Endothelial cell of umbilical vein (primary cell): ENCODE results near the gene KRTAP10-1. TPM values are rescaled to one million over a fixed set of nuclear protein-coding genes. Genes with fewer than 3 reads are reported as not detected.

ENCODE experiments used
- BruUV-seq: library from RNA; stranded (reverse); fragments of 400-500 nt; replicated peaks from 2 replicates; lab custom pipeline; 2021; lab: Mats Ljungman, UMichigan
- CTCF ChIA-PET: fragments of 300-600, 350-600 bp; sonication (Branson Sonifier 250); formaldehyde crosslinking; loops from one replicate; lab custom pipeline; 2021; ENCODE audit warnings: antibody characterized with exemption, inconsistent platforms; lab: Charles Lee
- POLR2A ChIA-PET: fragments of 300-600, 350-600 bp; sonication (Branson Sonifier 250); formaldehyde crosslinking; loops from one replicate; lab custom pipeline; 2021; ENCODE audit warnings: antibody characterized with exemption, inconsistent platforms; lab: Charles Lee
- DNase-seq: peaks from one replicate; pipeline ENCODE4 v3.0.0-alpha.2; 2011; ENCODE audit warnings: low read depth, low spot score
- FAIRE-seq: peaks from 2 replicates; lab custom pipeline; 2011; peaks lifted over from hg19 to GRCh38; lab: Jason Lieb, UNC
- H2AFZ ChIP-seq: 2 replicates; pipeline ENCODE4 v1.6.0; 2012; ENCODE audit warnings: low read depth, low read length, control low read depth, inconsistent platforms
- H3K27ac ChIP-seq: 2 replicates; pipeline ENCODE4 v1.5.1; 2011; ENCODE audit warnings: low read depth, mild to moderate bottlenecking, control low read depth, low read length, moderate library complexity; ENCODE audit not compliant: insufficient read depth
- H3K27me3 ChIP-seq, 2 experiments: 2 replicates each; pipeline versions ENCODE4 v1.6.0 to v1.6.1; 2011; ENCODE audit warnings: low read length in 2 of 2, mixed read lengths in 1 of 2; ENCODE audit not compliant: control insufficient read depth in 2 of 2, insufficient read depth in 2 of 2
- H3K36me3 ChIP-seq, 2 experiments: 2 replicates in 1 of 2; 3 replicates in 1 of 2; pipeline ENCODE4 v1.5.1; 2011; ENCODE audit warnings: low read length in 2 of 2, mild to moderate bottlenecking in 1 of 2, moderate library complexity in 1 of 2; ENCODE audit not compliant: control insufficient read depth in 2 of 2, insufficient read depth in 2 of 2; ENCODE audit errors: extremely low read depth in 1 of 2
- H3K4me1 ChIP-seq: 3 replicates; pipeline ENCODE4 v1.5.1; 2011; ENCODE audit warnings: mild to moderate bottlenecking, low read length; ENCODE audit not compliant: control insufficient read depth, insufficient read depth; ENCODE audit errors: extremely low read depth
- H3K4me2 ChIP-seq: 2 replicates; pipeline ENCODE4 v1.6.1; 2011; ENCODE audit warnings: low read length, control low read depth, mixed read lengths; ENCODE audit not compliant: insufficient read depth
- H3K4me3 ChIP-seq, 3 experiments: fragments of 200-600 bp in 1 of 3; sonication (generic), shearing (Covaris generic) in 1 of 3; replicated peaks in 1 of 3; 2 replicates each; pipeline ENCODE4 v1.5.1; 2011 to 2016; ENCODE audit warnings: control low read depth in 3 of 3, low read length in 3 of 3, mild to moderate bottlenecking in 2 of 3, inconsistent platforms in 1 of 3, low read depth in 1 of 3, moderate library complexity in 1 of 3; ENCODE audit not compliant: insufficient read depth in 1 of 3
- H3K79me2 ChIP-seq: 2 replicates; pipeline ENCODE4 v1.6.0; 2012; ENCODE audit warnings: low read length, inconsistent platforms; ENCODE audit not compliant: control insufficient read depth, insufficient read depth
- H3K9ac ChIP-seq: replicated peaks from 2 replicates; pipeline ENCODE3; 2011; ENCODE audit warnings: low read length, control low read depth; ENCODE audit not compliant: insufficient read depth; ENCODE audit errors: extremely low read depth
- H3K9me1 ChIP-seq: replicated peaks from 3 replicates; pipeline ENCODE4 v1.6.0; 2011; ENCODE audit warnings: mild to moderate bottlenecking, low read length; ENCODE audit not compliant: control insufficient read depth, insufficient read depth; ENCODE audit errors: extremely low read depth
- H3K9me3 ChIP-seq: replicated peaks from 2 replicates; pipeline ENCODE4 v1.5.1; 2012; ENCODE audit warnings: low read length, inconsistent platforms; ENCODE audit not compliant: control insufficient read depth, insufficient read depth
- H4K20me1 ChIP-seq: replicated peaks from 2 replicates; pipeline ENCODE3; 2011; ENCODE audit warnings: mild to moderate bottlenecking, low read length; ENCODE audit not compliant: control insufficient read depth, insufficient read depth; ENCODE audit errors: extremely low read depth
- EZH2 ChIP-seq: IDR thresholded peaks from 2 replicates; pipeline ENCODE4 v1.6.1; 2012; ENCODE audit warnings: borderline replicate concordance, low read depth, mild to moderate bottlenecking, moderate library complexity, low read length, inconsistent platforms; ENCODE audit not compliant: severe bottlenecking
- FOS ChIP-seq: IDR thresholded peaks from 2 replicates; pipeline ENCODE4 v1.6.1; 2011; ENCODE audit warnings: mild to moderate bottlenecking, low read length, moderate library complexity, borderline replicate concordance; ENCODE audit not compliant: insufficient read depth
- GATA2 ChIP-seq: IDR thresholded peaks from 2 replicates; pipeline ENCODE4 v1.7.0; 2011; ENCODE audit warnings: low read depth, mild to moderate bottlenecking, moderate library complexity, mixed read lengths, low read length; ENCODE audit not compliant: insufficient read length, insufficient read depth
- JUN ChIP-seq: IDR thresholded peaks from 2 replicates; pipeline ENCODE4 v1.6.1; 2011; ENCODE audit warnings: borderline replicate concordance, low read depth; ENCODE audit not compliant: insufficient read length, insufficient read depth
- MAX ChIP-seq: IDR thresholded peaks from 2 replicates; pipeline ENCODE4 v1.6.1; 2011; ENCODE audit not compliant: insufficient read depth, insufficient read length
- MYC ChIP-seq: IDR thresholded peaks from one replicate; pipeline ENCODE4 v1.6.1; 2011; ENCODE audit warnings: mild to moderate bottlenecking, low read depth, low read length
- POLR2A ChIP-seq: IDR thresholded peaks from 2 replicates; pipeline ENCODE4 v1.6.1; 2012; ENCODE audit warnings: low read depth, mild to moderate bottlenecking, control low read depth, low read length
- POLR2AphosphoS5 ChIP-seq: IDR thresholded peaks from 2 replicates; pipeline ENCODE4 v1.6.1; 2012; ENCODE audit warnings: low read depth, mild to moderate bottlenecking, control low read depth, low read length, moderate library complexity; ENCODE audit not compliant: insufficient read depth
- dilution Hi-C: fragments of 300-500 bp; cut with MboI; formaldehyde crosslinking; loops from one replicate; pipeline ENCODE4 v1.15.0; 2019; ENCODE audit warnings: low sequenced_read_pairs; ENCODE audit not compliant: extremely low pct_ligation_motif_present
- intact Hi-C: fragments of 100-400 bp; cut with micrococcal nuclease; formaldehyde crosslinking; loops from one replicate; pipeline ENCODE4 v1.10.0; 2022
- polyA plus RNA-seq, 4 experiments: library from polyadenylated mRNA; depleted of rRNA in 3 of 4; stranded (reverse) in 3 of 4; unstranded in 1 of 4; fragments of >200 nt; gene quantifications; 2 replicates each; pipeline versions ENCODE4 v1.2.1 to v1.2.3, GENCODE V29; 2011 to 2012; ENCODE audit warnings: missing spikeins in 1 of 4
- total RNA-seq: library from RNA; stranded (reverse); gene quantifications from 2 replicates; pipeline ENCODE4 v1.2.3, GENCODE V29; 2021
- TF ChIP-seq, protein P1 (sequence below), 2 donors: IDR thresholded peaks; 1 replicate in 1 of 2; 2 replicates in 1 of 2; pipeline ENCODE4 v1.5.1; 2011; ENCODE audit warnings: low read length in 2 of 2, mild to moderate bottlenecking in 2 of 2, moderate library complexity in 2 of 2, control low read depth in 1 of 2, inconsistent platforms in 1 of 2, low read depth in 1 of 2; ENCODE audit not compliant: insufficient read depth in 1 of 2; ENCODE audit errors: extremely low read depth in 1 of 2

KRTAP10-1 gene
- total and polyA plus RNA-seq, 2 donors (not counting 3 experiments of a cell fraction or from before 2014, with no cell fraction given) = not detected

- dilution Hi-C loops (no loop called here), intact Hi-C loops (no loop called here)
- H3K4me2 ChIP-seq = no peak overlapping the region
- TF ChIP-seq EZH2 (no peak), POLR2AphosphoS5 (no peak)
- H3K79me2 ChIP-seq = no peaks in the 10 kb centered on the region
- H2AFZ ChIP-seq = no peak overlapping the region
- no peak for FAIRE-seq
- no peak overlapping the region for H3K27ac ChIP-seq
- H3K4me3 ChIP-seq = no peak overlapping the region
- no peaks in the 10 kb centered on the region for H3K4me1 ChIP-seq
- ChIA-PET CTCF (interaction anchor here (1.0 to 1.1 kb wide), 3 partner anchors 8 to 295 kb away, joined by 3 read pairs; no protein-coding TSS in a partner anchor), POLR2A (no interaction called here)
- BruUV-seq = no TSS peak
- DNase-seq = no peak
- H3K36me3 ChIP-seq = no peaks in the 10 kb centered on the region
- H3K9me1 ChIP-seq = no peaks in the 10 kb centered on the region
- H3K27me3 ChIP-seq = peaks cover 2 to 8% of the 10 kb centered on the region in 2 experiments
- H3K9ac ChIP-seq = no peak overlapping the region
- no peaks in the 10 kb centered on the region for H4K20me1 ChIP-seq
- no peaks in the 10 kb centered on the region for H3K9me3 ChIP-seq
These were observed 41.5 kb downstream of the KRTAP10-1 start for GRCh38 chr21:44498280-44499210.

GRCh38 chr21:44497703-44498126, 42.3 kb downstream of the KRTAP10-1 start:
- Histone ChIP-seq H3K27ac (no peak overlapping the region), H3K79me2 (no peaks in the 10 kb centered on the region), H3K9me1 (no peaks in the 10 kb centered on the region), H3K4me1 (no peaks in the 10 kb centered on the region), H3K4me3 (no peak overlapping the region), H3K36me3 (no peaks in the 10 kb centered on the region), H2AFZ (no peak overlapping the region), H3K9ac (no peak overlapping the region), H4K20me1 (no peaks in the 10 kb centered on the region), H3K4me2 (no peak overlapping the region), H3K9me3 (no peaks in the 10 kb centered on the region), H3K27me3 (peaks cover 2 to 8% of the 10 kb centered on the region in 2 experiments)
- TF ChIP-seq POLR2A (no peak), POLR2AphosphoS5 (no peak), GATA2 (no peak), JUN (no peak), MAX (no peak), EZH2 (no peak), MYC (no peak), FOS (no peak)
- TF ChIP-seq, protein P1, sequence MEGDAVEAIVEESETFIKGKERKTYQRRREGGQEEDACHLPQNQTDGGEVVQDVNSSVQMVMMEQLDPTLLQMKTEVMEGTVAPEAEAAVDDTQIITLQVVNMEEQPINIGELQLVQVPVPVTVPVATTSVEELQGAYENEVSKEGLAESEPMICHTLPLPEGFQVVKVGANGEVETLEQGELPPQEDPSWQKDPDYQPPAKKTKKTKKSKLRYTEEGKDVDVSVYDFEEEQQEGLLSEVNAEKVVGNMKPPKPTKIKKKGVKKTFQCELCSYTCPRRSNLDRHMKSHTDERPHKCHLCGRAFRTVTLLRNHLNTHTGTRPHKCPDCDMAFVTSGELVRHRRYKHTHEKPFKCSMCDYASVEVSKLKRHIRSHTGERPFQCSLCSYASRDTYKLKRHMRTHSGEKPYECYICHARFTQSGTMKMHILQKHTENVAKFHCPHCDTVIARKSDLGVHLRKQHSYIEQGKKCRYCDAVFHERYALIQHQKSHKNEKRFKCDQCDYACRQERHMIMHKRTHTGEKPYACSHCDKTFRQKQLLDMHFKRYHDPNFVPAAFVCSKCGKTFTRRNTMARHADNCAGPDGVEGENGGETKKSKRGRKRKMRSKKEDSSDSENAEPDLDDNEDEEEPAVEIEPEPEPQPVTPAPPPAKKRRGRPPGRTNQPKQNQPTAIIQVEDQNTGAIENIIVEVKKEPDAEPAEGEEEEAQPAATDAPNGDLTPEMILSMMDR (IDR thresholded peaks at IDR 0.05; ENCODE audit: extremely low read depth in 1 of 2, insufficient read depth in 1 of 2, low read depth in 1 of 2, low read length in 2 of 2) = no peak
- dilution Hi-C loops (no loop called here), intact Hi-C loops (no loop called here)
- CTCF ChIA-PET = interaction anchor here (1.0 to 1.7 kb wide), 2 partner anchors 10 kb away, joined by 3 to 6 read pairs; no protein-coding TSS in a partner anchor
- DNase-seq (no peak), FAIRE-seq (no peak)
- BruUV-seq = no TSS peak
- POLR2A ChIA-PET = no interaction called here
